OCI-LY7 (cell line): ENCODE measurements around the gene SCT. TPM values are rescaled to one million over a fixed set of nuclear protein-coding genes. Genes with fewer than 3 reads are reported as not detected.

ENCODE experiments used
- BruUV-seq: library from RNA; stranded (reverse); fragments of 400-500 nt; replicated peaks from 2 replicates; lab custom pipeline; 2021; lab: Mats Ljungman, UMichigan
- CTCF ChIA-PET: fragments of 300-600 bp; sonication (Branson Sonifier 250); formaldehyde crosslinking; loops from one replicate; lab custom pipeline; 2022; ENCODE audit warnings: antibody characterized with exemption; ENCODE audit not compliant: unreplicated experiment; lab: Charles Lee
- POLR2A ChIA-PET: fragments of 300-600 bp; sonication (Branson Sonifier 250); formaldehyde crosslinking; loops from one replicate; lab custom pipeline; 2022; ENCODE audit warnings: antibody characterized with exemption; lab: Charles Lee
- DNase-seq: peaks from one replicate; pipeline ENCODE4 v3.0.0-alpha.2; 2015; ENCODE audit warnings: low spot score
- H2AFZ ChIP-seq: fragments of 200-600 bp; sonication (generic), shearing (Covaris generic); 2 replicates; pipeline ENCODE4 v1.6.1; 2014; ENCODE audit warnings: mild to moderate bottlenecking, antibody characterized with exemption, low read length, moderate library complexity
- H3K27ac ChIP-seq: fragments of 200-600 bp; sonication (generic); 2 replicates; pipeline ENCODE4 v1.5.1; 2014; ENCODE audit warnings: mixed run types, low read depth, mild to moderate bottlenecking, moderate library complexity, low read length, inconsistent platforms; ENCODE audit not compliant: poor library complexity, severe bottlenecking
- H3K36me3 ChIP-seq: fragments of 200-600 bp; sonication (generic); 2 replicates; pipeline ENCODE4 v1.6.1; 2014; ENCODE audit warnings: mild to moderate bottlenecking, antibody characterized with exemption, low read length, moderate library complexity, mixed read lengths; ENCODE audit not compliant: insufficient read depth
- H3K4me1 ChIP-seq: fragments of 200-600 bp; sonication (generic); 2 replicates; pipeline ENCODE4 v1.5.1; 2014; ENCODE audit warnings: mild to moderate bottlenecking, low read length; ENCODE audit not compliant: insufficient read depth, poor library complexity, severe bottlenecking
- H3K4me2 ChIP-seq: fragments of 200-600 bp; sonication (generic); 2 replicates; pipeline ENCODE4 v1.6.1; 2014; ENCODE audit warnings: mild to moderate bottlenecking, low read length
- H3K4me3 ChIP-seq: fragments of 200-600 bp; sonication (generic); 2 replicates; pipeline ENCODE4 v1.5.1; 2014; ENCODE audit warnings: mild to moderate bottlenecking, low read depth, low read length; ENCODE audit not compliant: poor library complexity, severe bottlenecking
- H3K79me2 ChIP-seq: fragments of 200-600 bp; sonication (generic); 2 replicates; pipeline ENCODE4 v1.6.1; 2016; ENCODE audit warnings: low read depth, mild to moderate bottlenecking, low read length, moderate library complexity, mixed read lengths; ENCODE audit not compliant: insufficient read depth
- H3K9me2 ChIP-seq: fragments of 200-600 bp; sonication (generic); 2 replicates; pipeline ENCODE4 v1.6.1; 2016; ENCODE audit warnings: mild to moderate bottlenecking, low read length, mixed read lengths; ENCODE audit not compliant: insufficient read depth
- H3K9me3 ChIP-seq: fragments of 200-600 bp; sonication (generic); 2 replicates; pipeline ENCODE4 v1.6.1; 2014; ENCODE audit warnings: mild to moderate bottlenecking, mixed run types, low read length, mixed read lengths
- H4K20me1 ChIP-seq: fragments of 200-600 bp; sonication (generic); 2 replicates; pipeline ENCODE4 v1.6.1; 2014; ENCODE audit warnings: mild to moderate bottlenecking, antibody characterized with exemption, low read length, moderate library complexity, mixed read lengths; ENCODE audit not compliant: insufficient read depth
- EZH2phosphoT487 ChIP-seq: fragments of 200-600 bp; sonication (generic); IDR thresholded peaks from 2 replicates; pipeline ENCODE4 v1.6.1; 2018; ENCODE audit warnings: low read depth, borderline replicate concordance, mild to moderate bottlenecking, mixed run types, antibody characterized with exemption, low read length, moderate library complexity, mixed read lengths
- intact Hi-C: fragments of 100-400 bp; cut with micrococcal nuclease; formaldehyde crosslinking; loops from one replicate; pipeline ENCODE4 v1.10.0; 2022; ENCODE audit not compliant: unreplicated experiment
- total RNA-seq, 2 experiments: library from RNA; depleted of rRNA in 1 of 2; stranded (reverse); fragments of >200 nt in 1 of 2; shearing (Covaris generic) in 1 of 2; gene quantifications; 2 replicates each; pipeline ENCODE4 v1.2.3, GENCODE V29; 2014 to 2022
- TF ChIP-seq, protein P1 (sequence below): fragments of 200-600 bp; sonication (generic); conservative IDR thresholded peaks from 2 replicates; pipeline ENCODE4 v1.5.1; 2014; ENCODE audit warnings: mild to moderate bottlenecking, antibody characterized with exemption, low read length, moderate library complexity, mixed read lengths

Gene SCT
- total RNA-seq, 2 experiments from 2014 or later = not detected

DNA sequence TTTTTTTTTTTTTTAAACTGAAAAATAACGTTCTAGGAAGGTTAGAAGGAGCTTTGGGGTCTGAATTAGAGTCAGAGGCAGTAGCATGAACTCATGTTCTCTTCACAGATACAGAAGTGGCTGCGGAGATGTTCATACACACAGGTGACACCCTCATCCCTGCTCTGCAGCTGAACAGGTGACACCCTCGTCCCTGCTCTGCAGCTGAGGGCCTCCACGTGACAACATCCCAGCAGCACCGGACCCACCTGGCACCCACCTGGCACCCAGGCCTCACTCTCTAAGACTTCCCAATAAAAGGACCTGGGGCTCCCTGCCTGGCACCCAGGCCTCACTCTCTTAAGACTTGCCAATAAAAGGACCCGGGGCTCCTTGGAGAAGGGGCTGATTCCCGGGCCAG, 29.9 kb upstream of the SCT start:
- Histone ChIP-seq H3K27ac (no peak overlapping the region), H4K20me1 (no peaks in the 10 kb centered on the region), H3K4me2 (no peak overlapping the region), H3K9me2 (no peaks in the 10 kb centered on the region), H3K4me3 (no peak overlapping the region), H3K79me2 (no peaks in the 10 kb centered on the region), H2AFZ (no peak overlapping the region), H3K4me1 (peaks cover 9% of the 10 kb centered on the region), H3K9me3 (no peaks in the 10 kb centered on the region), H3K36me3 (peaks cover 55% of the 10 kb centered on the region)
- ChIA-PET CTCF (no interaction called here), POLR2A (interaction anchor here (1.2 kb wide), 1 partner anchor 66 kb away, joined by 3 read pairs; no protein-coding TSS in a partner anchor)
- TF ChIP-seq, protein P1, sequence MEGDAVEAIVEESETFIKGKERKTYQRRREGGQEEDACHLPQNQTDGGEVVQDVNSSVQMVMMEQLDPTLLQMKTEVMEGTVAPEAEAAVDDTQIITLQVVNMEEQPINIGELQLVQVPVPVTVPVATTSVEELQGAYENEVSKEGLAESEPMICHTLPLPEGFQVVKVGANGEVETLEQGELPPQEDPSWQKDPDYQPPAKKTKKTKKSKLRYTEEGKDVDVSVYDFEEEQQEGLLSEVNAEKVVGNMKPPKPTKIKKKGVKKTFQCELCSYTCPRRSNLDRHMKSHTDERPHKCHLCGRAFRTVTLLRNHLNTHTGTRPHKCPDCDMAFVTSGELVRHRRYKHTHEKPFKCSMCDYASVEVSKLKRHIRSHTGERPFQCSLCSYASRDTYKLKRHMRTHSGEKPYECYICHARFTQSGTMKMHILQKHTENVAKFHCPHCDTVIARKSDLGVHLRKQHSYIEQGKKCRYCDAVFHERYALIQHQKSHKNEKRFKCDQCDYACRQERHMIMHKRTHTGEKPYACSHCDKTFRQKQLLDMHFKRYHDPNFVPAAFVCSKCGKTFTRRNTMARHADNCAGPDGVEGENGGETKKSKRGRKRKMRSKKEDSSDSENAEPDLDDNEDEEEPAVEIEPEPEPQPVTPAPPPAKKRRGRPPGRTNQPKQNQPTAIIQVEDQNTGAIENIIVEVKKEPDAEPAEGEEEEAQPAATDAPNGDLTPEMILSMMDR = no peak
- no peak for TF ChIP-seq EZH2phosphoT487
- intact Hi-C loops = no loop called here
- no TSS peak for BruUV-seq
- DNase-seq = no peak

DNA sequence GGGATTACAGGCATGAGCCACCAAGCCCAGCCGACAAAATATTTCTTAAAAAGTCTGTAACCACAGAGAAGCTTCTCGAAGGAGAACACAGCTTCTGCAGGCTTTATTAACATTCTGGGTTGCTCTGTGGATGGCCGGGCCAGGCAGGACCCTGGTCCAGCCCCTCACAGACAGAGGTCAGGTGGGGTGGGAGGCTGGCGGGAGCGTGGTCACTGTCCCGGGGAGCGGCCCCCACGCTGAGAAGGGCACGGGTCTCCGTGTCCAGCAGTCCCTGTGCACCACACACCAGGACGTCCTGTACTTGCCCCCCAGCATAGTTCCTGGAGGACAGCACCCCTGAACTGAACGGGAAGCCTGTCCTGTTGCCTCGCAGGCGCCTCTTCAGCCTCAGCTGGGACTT, 29.4 kb upstream of the SCT start:
- peaks cover 58% of the 10 kb centered on the region for H3K36me3 ChIP-seq
- CTCF ChIA-PET = no interaction called here

More for the DNA sequence above, 29.4 kb upstream of the SCT start:
- Histone ChIP-seq H4K20me1 (no peaks in the 10 kb centered on the region), H3K27ac (no peak overlapping the region), H3K4me3 (no peak overlapping the region), H3K79me2 (no peaks in the 10 kb centered on the region), H3K9me3 (no peaks in the 10 kb centered on the region), H2AFZ (no peak overlapping the region), H3K9me2 (no peaks in the 10 kb centered on the region), H3K4me2 (no peak overlapping the region), H3K4me1 (peaks cover 9% of the 10 kb centered on the region)
- POLR2A ChIA-PET = interaction anchor here (1.2 kb wide), 1 partner anchor 67 kb away, joined by 3 read pairs; no protein-coding TSS in a partner anchor
- no peak for DNase-seq
- TF ChIP-seq, protein P1 = no peak
- TF ChIP-seq EZH2phosphoT487 = no peak
- intact Hi-C loops = no loop called here
- no TSS peak for BruUV-seq
